ENCODE results near the gene BEND7.

GRCh38 chr10:13521026-13521425 lies 7.8 kb downstream of the BEND7 start:
- TF ChIP-seq CTCF (IDR thresholded peaks at IDR 0.05) (no peak), POLR2AphosphoS5 (IDR thresholded peaks at IDR 0.05) (no peak), EP300 (IDR thresholded peaks at IDR 0.05) (no peak)
